NB4 (cell line): ENCODE results near the gene FMN1.

ENCODE experiments used
- DNase-seq: peaks from one replicate; pipeline ENCODE4 v3.0.0; 2010; ENCODE audit warnings: low read depth
- H3K4me3 ChIP-seq: one replicate; pipeline ENCODE4 v1.5.1; 2011; ENCODE audit warnings: mild to moderate bottlenecking, low read depth, low read length, moderate library complexity
- CTCF ChIP-seq: IDR thresholded peaks from one replicate; pipeline ENCODE4 v1.5.1; 2012; ENCODE audit warnings: low read depth, low read length
- MAX ChIP-seq: IDR thresholded peaks from 2 replicates; pipeline ENCODE4 v1.6.1; 2011; ENCODE audit warnings: low read depth, low read length
- MYC ChIP-seq: IDR thresholded peaks from 2 replicates; pipeline ENCODE4 v1.6.1; 2011; ENCODE audit warnings: low read depth, low read length
- POLR2A ChIP-seq: IDR thresholded peaks from 2 replicates; pipeline ENCODE4 v1.6.1; 2011; ENCODE audit warnings: mild to moderate bottlenecking; ENCODE audit not compliant: insufficient read length; ENCODE audit errors: extremely low read depth

Gene FMN1

GRCh38 chr15:32866454-32867312 lies 327.8 kb downstream of the FMN1 start:
- DNase-seq, result peak; percentile 65
- no peak for TF ChIP-seq MYC
- TF ChIP-seq POLR2A, result no peak
- no peak for TF ChIP-seq CTCF
- TF ChIP-seq MAX, result no peak
- no peak overlapping the region for H3K4me3 ChIP-seq

GRCh38 chr15:32864841-32865240 lies 329.7 kb downstream of the FMN1 start:
- no peak overlapping the region for H3K4me3 ChIP-seq
- no peak for DNase-seq
- no peak for TF ChIP-seq MYC
- no peak for TF ChIP-seq CTCF
- no peak for TF ChIP-seq MAX
- no peak for TF ChIP-seq POLR2A

- no peak for TF ChIP-seq CTCF
- no peak for TF ChIP-seq POLR2A
- TF ChIP-seq MYC, result no peak
- no peak for TF ChIP-seq MAX
- no peak for DNase-seq
- no peak overlapping the region for H3K4me3 ChIP-seq
Measured at GRCh38 chr15:32864051-32864450, 330.5 kb downstream of the FMN1 start.

GRCh38 chr15:32861761-32862160 lies 332.8 kb downstream of the FMN1 start:
- TF ChIP-seq POLR2A, result no peak
- TF ChIP-seq MAX, result peak; percentile 47; the same call in 1 of the 2 replicates
- DNase-seq, result peak; percentile 59
- H3K4me3 ChIP-seq, result no peak overlapping the region

- no peak overlapping the region for H3K4me3 ChIP-seq
- DNase-seq, result no peak
- no peak for TF ChIP-seq POLR2A
- no peak for TF ChIP-seq MYC
- no peak for TF ChIP-seq MAX
- no peak for TF ChIP-seq CTCF
Measured at GRCh38 chr15:32861174-32861573, 333.3 kb downstream of the FMN1 start.

- no peak overlapping the region for H3K4me3 ChIP-seq
- TF ChIP-seq CTCF (no peak), MYC (no peak), MAX (no peak), POLR2A (no peak)
- no peak for DNase-seq
Measured at GRCh38 chr15:32859996-32860395, 334.5 kb downstream of the FMN1 start.
